GM19372 (cell line): ENCODE data around the gene ZNF532.

Source experiments
- ATAC-seq: cut with Tn5 transposase; IDR thresholded peaks from one replicate; pipeline ENCODE4 v1.9.1; 2021; ENCODE audit warnings: mild to moderate bottlenecking, low read depth, moderate library complexity; ENCODE audit not compliant: unreplicated experiment

ZNF532 gene

GRCh38 chr18:58937071-58937886 lies 72.6 kb downstream of the ZNF532 start:
- no peak for ATAC-seq

- ATAC-seq = no peak
Measured at GRCh38 chr18:58937887-58938267, 73.2 kb downstream of the ZNF532 start.

DNA sequence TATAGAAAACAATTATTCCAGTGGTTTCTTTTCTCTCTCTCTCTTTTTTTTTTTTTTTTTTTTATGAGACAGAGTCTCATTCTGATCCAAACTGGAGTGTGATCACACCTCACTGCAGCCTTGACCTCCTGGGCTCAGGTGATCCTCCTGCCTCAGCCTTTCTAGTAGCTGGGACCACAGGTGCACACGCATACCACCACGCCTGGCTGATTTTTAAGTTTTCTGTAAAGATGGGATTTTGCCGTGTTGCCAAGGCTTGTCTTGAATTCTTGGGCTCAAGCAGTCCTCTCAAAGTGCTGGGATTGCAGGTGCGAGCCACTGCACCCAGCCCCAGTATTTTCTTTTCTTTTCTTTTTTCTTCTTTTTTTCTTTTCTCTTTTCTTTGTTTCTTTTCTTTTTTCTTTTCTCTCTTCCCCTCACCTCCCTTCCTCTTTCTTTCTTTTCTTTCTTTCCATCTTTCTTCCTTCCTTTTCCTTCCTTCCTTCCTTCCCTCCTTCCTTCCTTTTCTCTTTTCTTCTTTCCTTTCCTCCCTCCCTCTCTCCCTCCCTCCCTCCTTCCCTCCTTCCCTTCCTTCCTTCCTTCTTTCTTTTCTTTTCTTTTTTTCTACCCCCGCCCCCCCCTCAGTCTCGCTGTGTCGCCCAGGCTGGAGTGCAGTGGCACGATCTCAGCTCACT lies 76.9 kb downstream of the ZNF532 start:
- ATAC-seq = no peak

- no peak for ATAC-seq
Measured at GRCh38 chr18:58943896-58944295, 79.2 kb downstream of the ZNF532 start.

DNA sequence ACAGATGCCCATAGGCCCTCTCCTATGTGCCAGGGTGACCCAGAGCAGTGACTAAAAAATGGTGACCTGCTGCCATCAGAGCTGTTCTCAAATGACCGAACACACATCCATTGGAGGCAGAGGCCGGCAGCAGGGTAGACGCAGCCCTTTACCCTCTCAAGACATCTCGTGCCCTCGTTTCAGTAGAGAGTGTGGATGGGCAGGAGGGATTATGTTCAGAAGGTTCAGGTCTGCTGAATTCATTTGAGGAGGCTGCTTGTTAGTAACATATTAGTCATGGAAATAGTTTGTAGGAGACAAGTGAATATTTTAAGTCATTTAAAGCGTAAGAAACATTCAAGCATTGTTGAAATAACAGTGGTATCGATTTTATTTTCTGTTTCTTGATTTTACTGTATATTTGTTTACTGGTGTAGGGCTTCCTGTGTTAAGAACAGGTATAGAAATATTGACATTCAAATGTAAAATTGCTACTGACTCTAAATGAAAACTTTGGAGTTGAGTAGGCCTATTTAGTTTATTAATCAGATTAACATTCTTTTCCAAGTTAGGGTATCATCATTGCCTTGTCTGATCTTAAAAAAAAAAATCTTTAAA lies 82.6 kb downstream of the ZNF532 start:
- ATAC-seq = no peak

- no peak for ATAC-seq
Measured at GRCh38 chr18:58949031-58949430, 84.4 kb downstream of the ZNF532 start.

DNA sequence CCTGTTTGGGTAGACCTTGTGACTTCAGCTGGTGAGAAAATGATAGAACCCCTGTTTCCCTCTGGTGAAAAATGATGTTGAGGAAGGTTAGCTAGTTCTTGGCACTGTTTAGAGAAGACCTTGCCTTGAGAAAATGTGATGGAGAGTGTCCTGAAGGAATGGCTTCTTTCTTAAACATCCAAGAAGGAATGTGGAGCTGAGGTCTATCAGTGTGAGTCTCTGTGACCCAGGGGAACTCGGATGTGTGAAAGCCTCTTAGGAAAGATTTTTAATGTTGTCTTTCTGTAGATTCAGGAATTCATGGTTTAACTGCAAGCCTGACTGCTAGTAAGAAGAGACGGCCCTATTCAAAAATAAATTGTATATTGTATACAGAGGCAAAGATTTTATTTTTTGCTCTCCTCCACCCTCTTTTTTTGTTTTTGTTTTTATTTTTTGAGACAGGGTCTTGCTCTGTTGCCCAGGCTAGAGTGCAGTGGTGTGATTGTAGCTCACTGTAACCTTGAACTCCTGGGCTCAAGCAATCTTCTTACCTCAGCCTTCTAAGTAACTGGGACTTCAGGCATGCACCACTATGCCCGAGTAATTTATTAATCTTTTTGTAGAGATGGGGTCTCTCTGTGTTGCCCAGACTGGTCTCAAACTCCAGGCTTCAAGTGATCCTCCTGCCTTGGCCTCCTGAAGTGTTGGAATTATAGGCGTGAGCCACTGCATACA lies 87.5 kb downstream of the ZNF532 start:
- ATAC-seq = no peak

DNA sequence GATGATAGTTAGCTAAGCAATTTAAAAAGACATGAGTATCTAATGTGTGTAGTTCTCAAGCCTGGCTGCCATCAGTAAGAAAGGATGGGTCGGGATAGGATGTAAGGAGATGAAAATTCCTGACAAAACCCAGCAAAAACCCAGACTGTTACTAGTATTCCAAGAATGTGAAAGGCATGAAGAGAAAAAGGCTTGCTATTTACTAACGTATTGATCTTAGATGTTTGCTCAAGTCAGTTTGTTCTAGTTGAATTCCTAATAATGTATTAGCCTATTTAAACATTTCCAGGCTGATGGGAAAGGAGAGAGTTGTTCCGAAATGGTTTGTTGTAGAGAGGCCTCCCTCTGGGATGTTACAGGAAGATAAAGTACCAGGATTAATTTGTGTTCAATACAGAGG lies 88.2 kb downstream of the ZNF532 start:
- no peak for ATAC-seq

- no peak for ATAC-seq
Measured at GRCh38 chr18:58953627-58954026, 89.0 kb downstream of the ZNF532 start.

GRCh38 chr18:58955001-58955400 lies 90.3 kb downstream of the ZNF532 start:
- no peak for ATAC-seq

DNA sequence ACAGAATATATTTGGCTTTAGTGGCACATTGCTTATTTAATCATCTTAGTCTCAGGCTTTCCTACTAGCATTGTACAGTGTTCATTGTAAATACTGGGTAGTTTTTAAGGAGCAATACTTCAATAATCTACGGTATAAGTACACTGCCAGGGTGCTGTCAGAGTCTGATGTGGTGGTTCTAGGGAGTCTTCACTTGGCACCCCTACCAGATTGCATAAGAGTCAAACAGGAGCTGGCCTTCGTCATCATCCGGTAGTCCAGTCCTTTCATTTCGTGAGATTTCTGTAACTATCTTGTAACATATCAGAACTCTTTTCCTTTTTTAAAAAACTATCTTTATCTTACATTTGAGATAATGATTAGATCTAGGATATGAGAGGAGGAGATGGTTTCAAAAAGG lies 91.1 kb downstream of the ZNF532 start:
- no peak for ATAC-seq

GRCh38 chr18:58958628-58959027 lies 94.0 kb downstream of the ZNF532 start:
- ATAC-seq = no peak

- no peak for ATAC-seq
Measured at GRCh38 chr18:58960508-58960907, 95.8 kb downstream of the ZNF532 start.

- ATAC-seq = no peak
Measured at GRCh38 chr18:58960946-58961722, 96.5 kb downstream of the ZNF532 start.

DNA sequence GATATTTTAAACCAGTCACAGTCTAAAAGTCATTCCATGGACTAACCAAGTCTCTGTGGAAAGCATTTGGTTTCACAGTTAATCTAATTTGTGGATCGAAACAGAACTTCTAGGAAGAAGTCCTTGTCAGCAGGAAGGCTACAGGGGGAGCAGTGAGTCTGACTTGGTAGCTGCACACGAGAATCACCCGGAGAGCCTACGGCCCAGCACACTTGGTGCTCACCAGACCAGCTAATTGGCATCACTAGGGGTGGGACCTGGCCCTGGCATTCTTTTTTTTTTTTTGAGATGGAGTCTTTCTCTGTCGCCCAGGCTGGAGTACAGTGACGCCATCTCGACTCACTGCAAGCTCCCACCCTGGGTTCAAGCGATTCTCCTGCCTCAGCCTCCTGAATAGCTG lies 97.7 kb downstream of the ZNF532 start:
- no peak for ATAC-seq

GRCh38 chr18:58965291-58966004 lies 100.8 kb downstream of the ZNF532 start:
- no peak for ATAC-seq

DNA sequence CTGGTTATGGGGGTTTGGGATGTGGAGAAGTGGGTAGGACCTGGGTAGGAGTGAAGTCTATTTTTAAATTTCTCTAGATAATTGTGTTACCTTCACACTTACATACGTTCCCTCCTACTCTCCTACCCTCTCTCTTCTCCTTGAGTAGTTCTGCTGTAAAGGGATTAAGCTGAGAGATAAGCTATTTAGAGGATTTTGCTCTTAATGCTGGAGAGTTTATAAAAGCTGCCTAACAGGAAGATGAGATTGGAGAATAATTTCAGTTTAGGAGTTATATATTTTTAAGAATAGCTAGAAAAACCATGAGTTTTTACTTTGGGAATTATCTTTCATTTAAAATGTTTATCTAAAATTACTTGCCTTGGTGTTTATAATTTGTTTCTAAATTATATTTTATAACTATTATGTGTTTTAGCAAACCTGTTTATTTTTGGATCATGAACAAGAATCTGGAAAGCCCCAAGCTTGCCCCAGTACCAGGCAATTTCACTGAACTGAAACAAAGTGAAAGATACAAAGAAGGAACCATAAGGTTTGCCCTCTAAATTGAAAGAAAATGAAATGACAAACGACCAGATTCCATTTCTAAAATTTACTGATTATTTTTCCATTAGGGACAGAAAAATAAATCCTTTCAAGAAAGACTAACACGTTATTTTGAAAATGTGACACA lies 101.5 kb downstream of the ZNF532 start:
- ATAC-seq = no peak

DNA sequence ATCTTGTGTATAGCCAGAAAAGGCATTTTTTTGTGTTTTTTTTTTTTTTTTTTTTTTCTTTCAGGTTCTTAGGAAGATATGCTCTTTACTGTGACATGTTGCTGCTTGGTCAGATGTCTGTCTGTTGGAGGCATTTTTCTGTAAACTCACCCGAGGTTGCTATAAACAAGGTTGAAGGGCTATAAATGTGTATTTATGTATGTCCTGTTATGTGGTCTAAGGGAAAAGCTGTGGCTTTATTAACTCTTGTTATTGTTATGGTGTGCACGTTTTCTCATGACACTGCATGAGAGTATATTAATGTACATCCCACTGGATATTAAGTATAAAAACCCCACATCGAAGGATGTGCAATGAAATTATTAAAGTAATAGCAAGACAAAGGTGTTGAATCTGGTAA lies 102.0 kb downstream of the ZNF532 start:
- ATAC-seq = no peak

DNA sequence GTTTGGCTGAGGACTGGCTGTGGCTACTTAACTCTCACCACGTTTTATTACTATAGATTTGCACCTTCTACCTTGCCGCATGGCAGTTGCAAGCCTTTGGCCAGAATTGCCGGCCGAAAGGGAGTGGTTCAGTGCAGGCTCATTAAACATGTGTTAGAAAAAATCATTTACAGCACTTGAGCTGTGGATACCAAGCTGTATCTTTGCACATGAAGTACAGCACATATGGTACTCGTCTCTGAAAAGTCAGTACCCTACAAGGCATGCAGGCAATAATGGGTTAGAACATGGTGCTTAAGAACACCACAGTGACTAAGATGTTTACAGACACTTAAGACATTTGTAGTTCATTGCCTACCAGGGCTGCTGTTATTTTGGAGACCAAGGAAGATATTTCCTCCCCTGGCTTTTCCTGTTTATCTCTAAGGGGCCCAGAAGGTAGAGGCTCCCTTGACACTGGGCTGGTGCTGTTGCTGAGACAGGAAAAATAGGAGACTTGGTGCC lies 103.1 kb downstream of the ZNF532 start:
- ATAC-seq = no peak
